Transverse colon (tissue), 4 donors: ENCODE results near the gene SH3TC2.

Experiments
- CTCF ChIP-seq, 5 experiments: fragments of 200-600 bp in 3 of 5; fragments of 450-650 bp in 2 of 5; sonication (generic) in 3 of 5; IDR thresholded peaks; 1 replicate in 2 of 5; 2 replicates in 3 of 5; pipeline ENCODE4 v1.5.1; 2016 to 2017; ENCODE audit warnings: antibody characterized with exemption in 5 of 5, inconsistent platforms in 3 of 5, mild to moderate bottlenecking in 2 of 5, moderate library complexity in 1 of 5
- EP300 ChIP-seq: sonication (generic); formaldehyde crosslinking; IDR thresholded peaks from one replicate; pipeline ENCODE4 v1.6.1; 2017; ENCODE audit warnings: antibody characterized with exemption, low read depth
- POLR2A ChIP-seq: fragments of 450-650 bp; IDR thresholded peaks from one replicate; pipeline ENCODE4 v1.6.1; 2016; ENCODE audit warnings: antibody characterized with exemption, mild to moderate bottlenecking, moderate library complexity
- POLR2AphosphoS5 ChIP-seq, 3 donors: sonication (generic); formaldehyde crosslinking; IDR thresholded peaks; one replicate each; pipeline ENCODE4 v1.6.1; 2016; ENCODE audit warnings: antibody characterized with exemption in 3 of 3

DNA sequence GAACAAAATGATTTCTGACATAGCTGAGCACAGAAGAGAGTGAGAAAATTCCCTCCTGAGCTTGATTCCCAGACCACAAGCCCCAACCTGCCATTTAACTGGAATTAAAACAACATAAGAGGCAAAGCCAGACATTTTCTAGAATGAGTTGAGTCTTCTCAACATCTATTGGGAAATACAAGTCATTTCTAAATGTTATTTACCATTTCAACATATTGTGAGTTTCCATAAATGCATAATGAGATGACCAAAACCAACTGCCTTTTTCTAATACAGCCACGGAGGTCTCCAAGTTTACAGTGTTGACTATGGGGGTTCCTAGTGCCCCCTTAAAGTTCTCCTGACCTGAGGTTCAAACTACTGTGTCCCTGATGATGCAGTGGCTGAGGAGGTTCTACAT, 20.0 kb downstream of the SH3TC2 start:
- no peak for TF ChIP-seq CTCF (IDR thresholded peaks at IDR 0.05)
- no peak for TF ChIP-seq POLR2A
- no peak for TF ChIP-seq EP300
- TF ChIP-seq POLR2AphosphoS5 (IDR thresholded peaks at IDR 0.05) = no peak
